Superior temporal gyrus (tissue), 1 donor: ENCODE measurements around the gene TCF4.

Experiments
- DNase-seq: peaks from one replicate; pipeline ENCODE4 v3.0.0-alpha.2; 2016; ENCODE audit errors: extremely low spot score

TCF4 gene

DNA sequence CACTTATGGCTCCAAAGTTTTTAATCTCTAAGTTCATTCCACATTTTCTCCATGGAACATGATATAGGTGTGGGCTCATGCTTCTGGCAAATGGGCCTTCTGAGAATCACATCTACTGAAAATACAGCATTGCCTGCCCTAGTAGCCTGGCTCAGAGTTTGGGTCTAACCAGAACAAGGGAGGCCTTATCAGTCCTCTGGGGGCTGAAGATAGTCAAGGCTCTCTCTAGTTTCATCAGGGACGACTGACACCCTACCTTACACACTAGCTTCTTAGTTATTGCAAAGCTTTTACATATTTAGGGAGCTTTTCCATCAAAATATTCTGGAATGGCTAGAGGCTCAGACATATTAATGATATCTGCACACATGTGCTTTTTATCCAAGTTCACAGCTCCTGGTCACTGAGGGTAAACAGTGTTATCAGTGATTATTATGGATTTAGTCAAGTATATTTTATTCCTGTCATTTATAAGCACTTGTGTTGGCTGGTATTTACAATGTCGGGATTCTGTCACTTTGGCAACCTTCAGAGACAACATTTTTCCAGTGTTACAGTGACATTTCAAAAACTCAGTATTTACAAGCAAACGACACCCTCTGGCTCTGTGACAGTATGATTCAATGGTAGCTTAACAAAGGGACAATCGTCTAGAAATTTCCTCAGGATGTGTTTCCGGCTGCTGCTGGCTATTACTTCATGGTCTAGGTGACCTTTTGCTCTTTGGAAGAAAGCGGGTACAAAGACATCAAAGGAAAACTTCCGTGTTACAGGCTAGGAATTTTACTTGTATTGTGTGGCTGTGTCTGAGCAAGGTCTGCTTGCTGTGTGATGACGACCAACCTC, 200.6 kb downstream of the TCF4 start:
- DNase-seq = peak; percentile 55

GRCh38 chr18:55386545-55386944, 201.4 kb downstream of the TCF4 start:
- DNase-seq = no peak

- peak; percentile 88 for DNase-seq
These were observed 202.2 kb downstream of the TCF4 start for GRCh38 chr18:55385770-55386169.

DNA sequence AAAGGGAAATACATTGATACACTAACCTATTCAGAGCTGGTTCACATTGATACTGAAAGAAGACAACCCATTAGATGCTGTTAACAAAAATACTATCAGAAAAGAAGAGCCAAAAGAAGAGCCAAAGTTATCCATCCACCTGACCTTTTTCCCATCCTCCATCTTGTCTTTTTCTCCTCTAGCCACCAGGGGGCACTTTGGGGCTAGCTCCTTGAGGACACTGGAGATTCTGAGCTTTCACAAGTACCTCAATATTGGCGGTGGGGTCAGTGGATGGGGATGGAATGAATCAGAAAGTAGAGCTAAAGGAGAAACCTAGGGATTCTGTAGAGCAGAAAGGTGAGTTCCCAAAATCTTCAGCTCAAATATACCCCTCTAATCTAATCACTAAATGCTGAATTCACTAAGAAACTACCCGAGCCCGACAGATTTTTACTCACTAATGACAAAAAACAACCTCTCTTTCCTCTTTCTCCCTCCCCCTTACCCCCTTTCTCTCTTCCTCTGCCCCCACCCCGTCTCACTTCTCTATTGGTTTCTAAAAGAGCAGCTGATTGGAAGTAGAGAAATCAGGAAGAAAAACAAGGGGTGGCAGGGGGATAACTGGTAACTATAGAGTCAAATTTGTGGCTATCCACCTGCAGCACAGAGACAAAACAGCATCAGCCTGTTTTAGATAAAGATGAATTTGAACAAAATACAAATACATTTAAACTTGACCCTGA, 203.3 kb downstream of the TCF4 start:
- peak; percentile 87 for DNase-seq

DNA sequence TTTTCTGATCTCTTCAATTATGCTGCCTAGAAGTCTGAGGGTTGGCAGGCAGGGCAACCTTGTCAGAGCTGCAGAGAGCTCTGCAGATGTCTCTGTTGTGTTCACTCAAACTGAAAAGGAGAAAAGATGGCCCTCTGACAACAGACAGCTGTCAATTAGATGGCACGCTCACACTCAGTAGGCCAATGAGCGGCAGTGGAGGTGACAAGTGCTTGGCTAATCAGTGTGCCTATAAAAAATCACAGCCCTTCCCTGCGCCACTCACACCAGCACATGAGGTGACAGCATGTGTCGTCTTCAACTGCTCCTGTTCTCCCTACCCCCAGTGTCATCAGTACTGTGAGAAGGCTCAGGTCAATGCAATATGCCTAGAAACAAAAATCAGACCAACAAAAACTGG, 203.9 kb downstream of the TCF4 start:
- no peak for DNase-seq

DNA sequence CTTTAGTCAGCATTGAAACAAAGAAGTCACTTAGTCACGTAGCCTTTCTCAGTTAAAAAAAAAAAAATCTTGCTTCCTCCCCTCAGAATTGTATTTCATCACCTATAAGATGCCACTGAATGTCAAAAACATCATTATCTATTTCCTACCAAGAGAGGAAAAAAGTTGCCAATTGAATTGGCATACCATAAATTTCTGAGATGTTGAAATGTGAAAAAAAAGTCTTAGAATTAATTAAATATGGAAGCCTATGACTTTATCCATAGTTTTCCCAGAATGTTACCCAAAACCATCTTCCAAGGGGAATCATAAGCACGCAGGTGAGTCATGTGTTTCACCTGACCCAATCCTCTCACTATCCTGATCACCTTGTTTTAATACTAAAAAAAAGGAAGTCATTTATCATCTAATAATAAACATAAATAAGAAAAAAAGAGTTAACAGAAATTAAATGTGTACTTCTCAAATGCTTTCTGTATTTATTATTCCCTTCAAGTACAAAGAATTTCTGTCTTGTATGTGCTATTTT, 205.7 kb downstream of the TCF4 start:
- no peak for DNase-seq

DNA sequence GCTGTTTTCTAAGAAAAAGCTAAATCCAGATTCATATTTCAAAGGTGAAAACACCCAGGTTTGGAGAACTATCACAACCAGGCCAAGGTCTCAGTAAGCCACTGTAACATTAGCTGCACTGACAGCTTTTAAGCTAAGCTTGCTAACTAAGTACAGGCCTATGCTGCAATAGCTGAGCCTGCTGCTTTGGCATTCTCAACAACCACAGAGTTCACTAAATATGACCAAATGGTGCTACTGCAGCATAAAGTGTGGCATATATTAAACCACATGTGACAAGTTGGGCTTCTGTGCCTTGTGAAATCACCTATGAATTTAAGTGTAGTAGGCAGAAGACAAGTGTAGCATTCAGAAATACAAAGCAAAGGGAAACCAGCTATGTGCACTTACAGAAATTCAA, 206.7 kb downstream of the TCF4 start:
- no peak for DNase-seq

- no peak for DNase-seq
These were observed 207.4 kb downstream of the TCF4 start for GRCh38 chr18:55380589-55380988.

- DNase-seq = no peak
These were observed 211.6 kb downstream of the TCF4 start for GRCh38 chr18:55376387-55376786.

DNA sequence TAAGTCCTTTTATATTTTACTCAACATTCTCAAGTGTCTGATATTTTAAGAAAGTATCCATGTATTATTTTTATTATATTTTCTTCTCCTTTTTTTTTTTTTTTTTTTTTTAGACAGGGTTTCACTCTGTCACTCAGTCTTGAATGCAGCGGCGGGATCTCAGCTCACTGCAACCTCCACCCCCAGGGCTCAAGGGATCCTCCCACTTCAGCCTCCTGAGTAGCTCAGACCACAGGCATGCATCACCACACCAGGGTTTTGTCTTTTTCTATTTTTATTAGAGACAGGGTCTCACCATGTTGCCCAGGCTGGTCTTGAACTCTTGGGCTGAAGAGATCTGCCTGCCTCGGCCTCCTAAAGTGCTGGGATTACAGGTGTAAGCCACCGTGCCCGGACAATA, 212.1 kb downstream of the TCF4 start:
- no peak for DNase-seq

- DNase-seq = no peak
These were observed 213.3 kb downstream of the TCF4 start for GRCh38 chr18:55374741-55375140.

- DNase-seq = no peak
These were observed 215.8 kb downstream of the TCF4 start for GRCh38 chr18:55372209-55372608.

GRCh38 chr18:55370936-55371335, 217.1 kb downstream of the TCF4 start:
- DNase-seq = no peak

- no peak for DNase-seq
These were observed 218.6 kb downstream of the TCF4 start for GRCh38 chr18:55369346-55369745.

GRCh38 chr18:55365342-55365741, 222.7 kb downstream of the TCF4 start:
- no peak for DNase-seq

GRCh38 chr18:55362303-55362702, 225.7 kb downstream of the TCF4 start:
- no peak for DNase-seq

DNA sequence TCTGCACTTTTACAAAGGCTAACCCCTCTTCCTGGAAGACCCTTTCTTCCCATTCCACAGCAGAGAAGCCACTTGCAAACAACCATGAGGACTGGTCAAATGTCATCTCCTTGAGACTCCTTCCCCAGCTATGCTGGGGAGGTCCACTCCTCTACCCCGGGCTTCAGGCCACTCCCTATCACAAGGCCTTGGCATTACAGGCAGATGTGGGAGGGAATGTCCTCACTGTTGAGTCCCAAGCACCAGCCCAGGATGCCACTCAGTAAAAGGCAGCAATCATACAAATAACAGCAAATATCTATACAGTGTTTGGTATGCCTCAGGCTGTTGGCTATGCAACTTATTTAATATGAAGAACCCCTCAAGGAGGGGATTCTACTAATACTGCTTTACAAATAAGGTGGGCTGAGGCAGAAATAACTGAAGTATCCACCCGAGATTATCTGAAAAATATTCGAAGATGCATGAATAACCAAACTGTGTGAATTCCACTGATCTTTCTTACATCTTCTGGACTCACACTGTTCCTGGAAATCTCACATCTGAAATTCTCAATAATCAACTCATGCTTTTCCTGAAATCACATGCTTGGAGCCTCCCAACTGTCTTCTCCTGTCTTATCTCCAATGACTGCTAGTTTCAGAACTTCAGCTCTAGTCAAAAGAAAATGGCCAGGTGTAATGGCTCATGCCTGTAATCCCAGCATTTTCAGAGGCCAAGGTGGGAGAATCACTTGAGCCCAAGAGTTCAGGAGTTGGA, 226.3 kb downstream of the TCF4 start:
- no peak for DNase-seq

GRCh38 chr18:55360061-55360460, 227.9 kb downstream of the TCF4 start:
- no peak for DNase-seq

GRCh38 chr18:55356815-55357214, 231.2 kb downstream of the TCF4 start:
- DNase-seq = no peak

DNA sequence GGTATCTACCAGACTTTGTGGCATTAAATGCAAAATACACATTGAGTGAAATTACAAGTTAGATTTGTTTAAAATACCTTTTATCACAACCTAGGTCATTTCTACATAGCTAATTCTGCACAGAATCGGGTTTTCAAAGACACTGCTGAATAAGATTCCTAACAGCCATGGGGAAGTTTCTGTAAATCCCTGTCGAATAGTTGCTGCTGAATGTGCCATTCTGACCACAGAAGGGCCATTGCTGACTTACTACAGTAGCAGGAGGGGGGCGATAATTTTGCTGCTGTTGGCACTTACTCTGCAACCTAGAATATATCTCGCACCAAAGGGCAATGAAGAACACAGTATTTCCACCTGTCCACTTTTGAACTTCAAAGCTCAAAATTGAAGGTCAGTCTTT, 232.8 kb downstream of the TCF4 start:
- peak; percentile 72 for DNase-seq

DNA sequence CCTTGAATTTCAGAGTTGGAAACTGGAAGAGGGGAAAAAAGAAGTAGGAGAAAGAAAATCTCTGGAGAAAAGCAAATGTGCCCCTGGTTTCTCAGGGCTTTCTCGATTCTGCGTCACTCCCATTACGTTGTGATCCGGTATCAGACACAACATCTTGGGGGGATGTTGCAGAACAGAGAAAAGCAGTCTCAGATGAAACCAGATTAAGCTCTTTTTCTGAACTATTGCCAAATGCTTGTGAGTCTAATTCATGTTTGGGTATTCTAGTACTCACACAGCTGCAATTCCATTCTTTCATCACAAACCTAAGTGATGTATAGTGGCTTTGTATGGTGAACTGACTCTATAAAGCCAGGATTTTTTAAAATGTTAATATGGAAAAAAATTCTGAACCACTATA, 233.2 kb downstream of the TCF4 start:
- DNase-seq = peak; percentile 85

GRCh38 chr18:55353806-55354205, 234.2 kb downstream of the TCF4 start:
- peak; percentile 71 for DNase-seq
